ENCODE data around the gene TBC1D16. TPM values are rescaled to one million over a fixed set of nuclear protein-coding genes. Genes with fewer than 3 reads are reported as not detected.

Gene TBC1D16
- total RNA-seq, 1 experiment from 2014 or later: 21.1 TPM

DNA sequence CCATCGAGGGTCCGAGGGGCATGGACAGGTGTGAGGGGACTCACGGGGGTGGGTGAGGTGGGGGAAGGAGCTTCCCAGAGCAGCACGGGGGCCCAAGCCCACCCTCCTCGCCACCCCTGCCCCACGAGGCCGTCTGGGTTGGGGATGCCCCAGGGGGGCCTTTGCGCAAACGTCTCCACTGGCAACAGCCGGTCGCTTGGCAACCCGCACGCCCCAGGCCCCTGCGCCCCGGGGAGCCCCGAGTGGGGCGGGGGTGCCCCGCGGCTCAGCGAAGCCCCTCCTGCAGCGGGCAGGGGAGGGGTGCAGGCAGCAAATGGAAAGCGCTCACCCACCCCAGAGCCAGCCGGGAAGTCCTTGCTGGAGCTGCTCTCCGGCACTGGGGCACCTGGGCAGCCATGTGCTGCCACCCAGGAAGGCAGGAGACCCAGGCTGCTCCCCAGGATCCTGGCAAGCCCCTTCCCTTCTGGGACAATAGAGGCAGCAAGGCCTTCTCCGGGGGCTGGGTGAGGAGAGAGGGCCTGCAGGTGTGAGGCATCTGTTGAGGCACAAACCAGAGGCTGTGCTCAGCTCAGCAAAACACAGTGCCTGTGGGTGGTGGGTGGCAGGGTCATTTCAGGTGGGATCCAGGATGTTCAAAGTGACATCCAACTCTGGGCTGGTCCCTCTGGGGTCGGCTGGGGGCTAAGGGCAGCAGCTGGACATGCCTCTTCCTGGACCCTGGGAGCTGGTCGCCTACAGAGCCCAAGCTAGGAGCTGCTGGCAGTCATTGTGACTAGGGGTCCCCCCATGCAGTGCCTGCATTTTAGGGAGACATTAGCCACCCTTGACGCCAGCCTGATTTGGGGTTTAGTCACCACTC, 115.6 kb downstream of the TBC1D16 start:
- ChIA-PET POLR2A (interaction anchor here (0.6 to 2.3 kb wide), 12 partner anchors 11 to 123 kb away, joined by 3 to 17 read pairs (median 6); partner anchors contain the start of genes CBX4 and CBX8), CTCF (interaction anchor here (0.6 to 2.4 kb wide), 4 partner anchors 70 to 173 kb away, joined by 3 to 16 read pairs (median 4); no protein-coding TSS in a partner anchor)
- intact Hi-C loops (cut with micrococcal nuclease): loop anchor here (1.0 to 5.0 kb wide), 2 partner anchors 68 to 71 kb away; no protein-coding TSS in a partner anchor
- Mint-ChIP-seq H3K4me1 (ENCODE audit: insufficient read depth, unreplicated experiment) (peaks cover 25% of the 10 kb centered on the region), H3K4me3 (ENCODE audit: unreplicated experiment) (no peak overlapping the region), H3K27ac (ENCODE audit: low read depth, unreplicated experiment) (no peak overlapping the region), H3K9me3 (ENCODE audit: unreplicated experiment) (no peaks in the 10 kb centered on the region), H3K27me3 (ENCODE audit: insufficient read depth, unreplicated experiment) (no peaks in the 10 kb centered on the region), H3K36me3 (ENCODE audit: insufficient read depth, unreplicated experiment) (no peaks in the 10 kb centered on the region)
- no peak for DNase-seq (ENCODE audit: unreplicated experiment)
- BruUV-seq (replicated peaks): no TSS peak
- TF ChIP-seq, protein P1, sequence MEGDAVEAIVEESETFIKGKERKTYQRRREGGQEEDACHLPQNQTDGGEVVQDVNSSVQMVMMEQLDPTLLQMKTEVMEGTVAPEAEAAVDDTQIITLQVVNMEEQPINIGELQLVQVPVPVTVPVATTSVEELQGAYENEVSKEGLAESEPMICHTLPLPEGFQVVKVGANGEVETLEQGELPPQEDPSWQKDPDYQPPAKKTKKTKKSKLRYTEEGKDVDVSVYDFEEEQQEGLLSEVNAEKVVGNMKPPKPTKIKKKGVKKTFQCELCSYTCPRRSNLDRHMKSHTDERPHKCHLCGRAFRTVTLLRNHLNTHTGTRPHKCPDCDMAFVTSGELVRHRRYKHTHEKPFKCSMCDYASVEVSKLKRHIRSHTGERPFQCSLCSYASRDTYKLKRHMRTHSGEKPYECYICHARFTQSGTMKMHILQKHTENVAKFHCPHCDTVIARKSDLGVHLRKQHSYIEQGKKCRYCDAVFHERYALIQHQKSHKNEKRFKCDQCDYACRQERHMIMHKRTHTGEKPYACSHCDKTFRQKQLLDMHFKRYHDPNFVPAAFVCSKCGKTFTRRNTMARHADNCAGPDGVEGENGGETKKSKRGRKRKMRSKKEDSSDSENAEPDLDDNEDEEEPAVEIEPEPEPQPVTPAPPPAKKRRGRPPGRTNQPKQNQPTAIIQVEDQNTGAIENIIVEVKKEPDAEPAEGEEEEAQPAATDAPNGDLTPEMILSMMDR (IDR thresholded peaks at IDR 0.05; ENCODE audit: unreplicated experiment): no peak

DNA sequence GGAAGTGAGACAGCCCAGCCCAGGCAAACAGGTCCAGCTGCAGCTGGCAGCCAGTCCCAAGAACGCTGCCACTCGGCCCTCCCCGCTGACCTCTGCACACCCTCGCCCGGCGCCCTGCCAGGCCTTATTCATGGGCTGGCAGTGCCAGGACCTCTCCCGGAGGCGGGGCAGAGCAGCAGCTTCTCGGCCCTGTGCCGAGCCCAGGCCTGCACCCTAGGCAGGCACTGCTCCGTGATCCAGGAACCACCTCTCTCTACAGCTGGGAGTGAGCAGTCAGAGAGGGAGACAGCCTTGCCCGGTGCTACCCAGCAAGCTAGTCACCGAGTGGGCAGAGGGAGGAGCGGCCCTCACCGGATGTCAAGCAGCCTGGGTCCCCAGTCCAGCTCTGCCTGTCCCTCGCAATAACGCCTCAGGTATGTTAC, 116.5 kb downstream of the TBC1D16 start:
- DNase-seq (ENCODE audit: unreplicated experiment): peak; percentile 98
- ChIA-PET CTCF (interaction anchor here (0.6 to 2.4 kb wide), 8 partner anchors 75 to 749 kb away, joined by 3 to 16 read pairs (median 3); partner anchors contain the start of gene CBX4), POLR2A (interaction anchor here (0.6 to 2.3 kb wide), 14 partner anchors 12 to 334 kb away, joined by 3 to 17 read pairs (median 5); partner anchors contain the start of genes CBX4 and CBX8)
- BruUV-seq (replicated peaks): no TSS peak
- peaks cover 19% of the 10 kb centered on the region for H3K4me1 Mint-ChIP-seq (ENCODE audit: insufficient read depth, unreplicated experiment)
- peak overlapping the region; percentile 30 for H3K4me3 Mint-ChIP-seq (ENCODE audit: unreplicated experiment)
- no peak overlapping the region for H3K27ac Mint-ChIP-seq (ENCODE audit: low read depth, unreplicated experiment)
- H3K27me3 Mint-ChIP-seq (ENCODE audit: insufficient read depth, unreplicated experiment): no peaks in the 10 kb centered on the region
- H3K9me3 Mint-ChIP-seq (ENCODE audit: unreplicated experiment): no peaks in the 10 kb centered on the region
- intact Hi-C loops (cut with micrococcal nuclease): loop anchor here (1.0 to 5.0 kb wide), 2 partner anchors 67 to 72 kb away; no protein-coding TSS in a partner anchor
- TF ChIP-seq, protein P1 (IDR thresholded peaks at IDR 0.05; ENCODE audit: unreplicated experiment): no peak
- H3K36me3 Mint-ChIP-seq (ENCODE audit: insufficient read depth, unreplicated experiment): no peaks in the 10 kb centered on the region

DNA sequence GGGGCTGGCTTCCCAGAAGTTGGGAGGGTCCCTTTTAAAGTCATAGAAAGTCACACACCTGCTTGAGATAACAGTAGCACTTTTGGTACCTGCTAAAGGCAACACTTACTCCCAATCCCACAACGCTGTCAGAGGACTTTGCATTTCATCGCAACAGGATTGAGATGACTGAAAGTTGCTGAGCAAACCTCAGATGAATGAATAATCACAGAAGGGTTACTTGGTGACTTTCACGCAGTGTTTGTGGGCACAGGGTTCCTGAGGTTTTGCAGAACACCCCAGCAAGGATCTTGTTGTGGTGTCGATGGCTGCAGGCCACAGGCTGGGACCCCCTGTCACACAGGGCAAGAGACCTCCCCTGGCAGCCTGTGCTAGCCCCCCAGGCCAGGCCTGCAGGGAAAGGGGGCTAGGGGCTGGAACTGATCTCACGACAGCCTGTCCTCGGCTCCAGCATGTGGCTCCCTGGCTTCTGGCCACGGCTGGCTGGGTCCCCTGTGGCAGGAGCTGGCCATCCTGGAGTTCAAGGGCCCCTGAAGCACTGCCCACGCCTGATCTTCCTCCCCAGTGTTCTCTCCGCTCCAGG, 117.0 kb downstream of the TBC1D16 start:
- POLR2A ChIA-PET: interaction anchor here (0.7 to 2.3 kb wide), 10 partner anchors 13 to 122 kb away, joined by 3 to 17 read pairs (median 6); partner anchors contain the start of genes CBX4 and CBX8
- Mint-ChIP-seq H3K27ac (ENCODE audit: low read depth, unreplicated experiment) (no peak overlapping the region), H3K9me3 (ENCODE audit: unreplicated experiment) (no peaks in the 10 kb centered on the region), H3K36me3 (ENCODE audit: insufficient read depth, unreplicated experiment) (no peaks in the 10 kb centered on the region), H3K27me3 (ENCODE audit: insufficient read depth, unreplicated experiment) (no peaks in the 10 kb centered on the region), H3K4me3 (ENCODE audit: unreplicated experiment) (peak overlapping the region; percentile 30), H3K4me1 (ENCODE audit: insufficient read depth, unreplicated experiment) (peaks cover 19% of the 10 kb centered on the region)
- TF ChIP-seq, protein P1 (IDR thresholded peaks at IDR 0.05; ENCODE audit: unreplicated experiment): no peak
- no TSS peak for BruUV-seq (replicated peaks)
- intact Hi-C loops (cut with micrococcal nuclease): loop anchor here (1.0 to 5.0 kb wide), 2 partner anchors 66 to 73 kb away; no protein-coding TSS in a partner anchor
- CTCF ChIA-PET: interaction anchor here (0.6 to 5.2 kb wide), 8 partner anchors 75 to 748 kb away, joined by 3 to 63 read pairs (median 4); partner anchors contain the start of gene CBX4
- no peak for DNase-seq (ENCODE audit: unreplicated experiment)
